Hematopoietic multipotent progenitor cell treated with erythropoietin and hydrocortisone succinate and interleukin-3 and kit ligand, for 8 days (in vitro differentiated cells): ENCODE measurements around the gene CHIT1.
"Not testable (repeated sequence)": the region's sequence is repeated elsewhere in the genome, so short reads cannot be mapped to it uniquely, and the experiment has no call there.

Experiments
- DNase-seq: peaks from one replicate; pipeline ENCODE4 v3.0.0-alpha.2; 2015

CHIT1 gene

GRCh38 chr1:203229471-203230135 is at the start of gene CHIT1:
Gene CHIT1 (minus strand): TSS chr1:203229673. CDS start chr1:203229636, 37 bp downstream.
- DNase-seq: no peak

GRCh38 chr1:203278885-203279406 is 49.5 kb upstream of the CHIT1 start:
- DNase-seq: no peak

GRCh38 chr1:203278082-203278884 is 48.8 kb upstream of the CHIT1 start:
- DNase-seq: no peak

- DNase-seq: no peak
These were observed 47.6 kb upstream of the CHIT1 start for GRCh38 chr1:203276916-203277545.

- DNase-seq: no peak
These were observed 46.9 kb upstream of the CHIT1 start for GRCh38 chr1:203276408-203276807.

GRCh38 chr1:203275656-203276272 is 46.3 kb upstream of the CHIT1 start:
- no peak for DNase-seq

- no peak for DNase-seq
These were observed 45.3 kb upstream of the CHIT1 start for GRCh38 chr1:203274603-203275381.

GRCh38 chr1:203273869-203274602 is 44.6 kb upstream of the CHIT1 start:
- DNase-seq: no peak

GRCh38 chr1:203273206-203273868 is 43.9 kb upstream of the CHIT1 start:
- DNase-seq: peak; percentile 81

GRCh38 chr1:203272633-203273205 is 43.2 kb upstream of the CHIT1 start:
- DNase-seq: no peak

GRCh38 chr1:203271962-203272632 is 42.6 kb upstream of the CHIT1 start:
- DNase-seq: no peak

- DNase-seq: peak; percentile 79
These were observed 41.7 kb upstream of the CHIT1 start for GRCh38 chr1:203271018-203271743.

GRCh38 chr1:203270448-203270847 is 41.0 kb upstream of the CHIT1 start:
- DNase-seq: no peak

- DNase-seq: no peak
These were observed 40.2 kb upstream of the CHIT1 start for GRCh38 chr1:203269654-203270020.

GRCh38 chr1:203268901-203269653 is 39.6 kb upstream of the CHIT1 start:
- peak; percentile 87 for DNase-seq

GRCh38 chr1:203267912-203268311 is 38.4 kb upstream of the CHIT1 start:
- no peak for DNase-seq

GRCh38 chr1:203267347-203267846 is 37.9 kb upstream of the CHIT1 start:
- peak; percentile 91 for DNase-seq

GRCh38 chr1:203266140-203266539 is 36.7 kb upstream of the CHIT1 start:
- not testable (repeated sequence) for DNase-seq
